Glutamatergic neuron (in vitro differentiated cells): Measurements from ENCODE around the gene KHDRBS1. TPM values are rescaled to one million over a fixed set of nuclear protein-coding genes. Genes with fewer than 3 reads are reported as not detected.
A peak's percentile ranks its signal among the peaks of the same experiment; 100 is the strongest.
"Not testable (repeated sequence)": the region's sequence is repeated elsewhere in the genome, so short reads cannot be mapped to it uniquely, and the experiment has no call there.

ENCODE experiments used
- DNase-seq: peaks from one replicate; pipeline ENCODE4 v3.0.0; 2022
- H3K27ac Mint-ChIP-seq: one replicate; pipeline ENCODE4 v1.8.0; 2020; ENCODE audit warnings: mild to moderate bottlenecking, mixed read lengths, inconsistent platforms; ENCODE audit not compliant: unreplicated experiment
- H3K27me3 Mint-ChIP-seq: one replicate; pipeline ENCODE4 v1.8.0; 2020; ENCODE audit warnings: mild to moderate bottlenecking, moderate library complexity, mixed read lengths, inconsistent platforms; ENCODE audit not compliant: unreplicated experiment
- H3K36me3 Mint-ChIP-seq: one replicate; pipeline ENCODE4 v1.8.0; 2020; ENCODE audit warnings: mild to moderate bottlenecking, mixed read lengths, inconsistent platforms; ENCODE audit not compliant: unreplicated experiment
- H3K4me1 Mint-ChIP-seq: one replicate; pipeline ENCODE4 v1.8.0; 2020; ENCODE audit warnings: mild to moderate bottlenecking, low read depth, mixed read lengths, inconsistent platforms; ENCODE audit not compliant: unreplicated experiment
- H3K4me3 Mint-ChIP-seq: one replicate; pipeline ENCODE4 v1.8.0; 2020; ENCODE audit warnings: mild to moderate bottlenecking, mixed read lengths, inconsistent platforms; ENCODE audit not compliant: unreplicated experiment
- H3K9me3 Mint-ChIP-seq: one replicate; pipeline ENCODE4 v1.8.0; 2020; ENCODE audit warnings: mild to moderate bottlenecking, moderate library complexity, mixed read lengths, inconsistent platforms; ENCODE audit not compliant: unreplicated experiment
- CTCF ChIP-seq: fragments of 200-600 bp; sonication (generic); IDR thresholded peaks from one replicate; pipeline ENCODE4 v1.5.0; 2021; ENCODE audit not compliant: partially characterized antibody, unreplicated experiment
- total RNA-seq: library from RNA; stranded (reverse); fragmentation: NEBNext Ultra II Directional; extraction: Animal tissue kit (Norgen Biotek cat#: 25700); gene quantifications from one replicate; pipeline ENCODE4 v1.2.1, GENCODE V29; 2021; ENCODE audit not compliant: unreplicated experiment

KHDRBS1 gene
- total RNA-seq, 1 donor from 2014 or later, result 266 TPM

- H3K27ac Mint-ChIP-seq, result peak overlapping the region; percentile 100
- H3K4me1 Mint-ChIP-seq, result peaks cover 23% of the 10 kb centered on the region
- peaks cover 9% of the 10 kb centered on the region for H3K27me3 Mint-ChIP-seq
- peak overlapping the region; percentile 92 for H3K4me3 Mint-ChIP-seq
- H3K36me3 Mint-ChIP-seq, result peaks cover 5% of the 10 kb centered on the region
- peaks cover 13% of the 10 kb centered on the region for H3K9me3 Mint-ChIP-seq
- DNase-seq, result peak; percentile 98
- TF ChIP-seq CTCF, result peak; percentile 17
Measured at GRCh38 chr1:32073299-32074229, 59.9 kb downstream of the KHDRBS1 start.

- H3K4me3 Mint-ChIP-seq, result peak overlapping the region; percentile 92
- peaks cover 23% of the 10 kb centered on the region for H3K4me1 Mint-ChIP-seq
- TF ChIP-seq CTCF, result no peak
- no peak overlapping the region for H3K27ac Mint-ChIP-seq
- H3K27me3 Mint-ChIP-seq, result peaks cover 3% of the 10 kb centered on the region
- DNase-seq, result no peak
- peaks cover 13% of the 10 kb centered on the region for H3K9me3 Mint-ChIP-seq
- H3K36me3 Mint-ChIP-seq, result peaks cover 5% of the 10 kb centered on the region
Measured at GRCh38 chr1:32074841-32075240, 61.2 kb downstream of the KHDRBS1 start.

GRCh38 chr1:32077451-32077850, 63.8 kb downstream of the KHDRBS1 start:
- H3K9me3 Mint-ChIP-seq, result peaks cover 3% of the 10 kb centered on the region
- peak overlapping the region; percentile 36 for H3K27ac Mint-ChIP-seq
- peaks cover 5% of the 10 kb centered on the region for H3K36me3 Mint-ChIP-seq
- peaks cover 18% of the 10 kb centered on the region for H3K4me1 Mint-ChIP-seq
- no peak for DNase-seq
- H3K4me3 Mint-ChIP-seq, result peak overlapping the region; percentile 37
- no peak for TF ChIP-seq CTCF
- H3K27me3 Mint-ChIP-seq, result peaks cover 3% of the 10 kb centered on the region

- Mint-ChIP-seq H3K27me3 (peaks cover 4% of the 10 kb centered on the region), H3K4me1 (peaks cover 5% of the 10 kb centered on the region), H3K36me3 (no peaks in the 10 kb centered on the region)
Measured at GRCh38 chr1:32082022-32082421, 68.4 kb downstream of the KHDRBS1 start.

GRCh38 chr1:32086381-32086780, 72.7 kb downstream of the KHDRBS1 start:
- not testable (repeated sequence) for H3K4me1 Mint-ChIP-seq, H3K27me3 Mint-ChIP-seq, H3K27ac Mint-ChIP-seq, H3K9me3 Mint-ChIP-seq, H3K36me3 Mint-ChIP-seq, DNase-seq, H3K4me3 Mint-ChIP-seq

More at GRCh38 chr1:32082022-32082421, 68.4 kb downstream of the KHDRBS1 start:
- no peak for DNase-seq
- no peak for TF ChIP-seq CTCF
- peaks cover 2% of the 10 kb centered on the region for H3K9me3 Mint-ChIP-seq
- no peak overlapping the region for H3K27ac Mint-ChIP-seq
- H3K4me3 Mint-ChIP-seq, result no peak overlapping the region
